Activated T-cell treated with anti-CD3 and anti-CD28 coated beads, Interleukin-2, amount 50 U/mL, for 72 hours (primary cell): ENCODE data around the gene DPH6. TPM values are rescaled to one million over a fixed set of nuclear protein-coding genes. Genes with fewer than 3 reads are reported as not detected.
"Not testable (repeated sequence)": the region's sequence is repeated elsewhere in the genome, so short reads cannot be mapped to it uniquely, and the experiment has no call there.

Source experiments
- ATAC-seq, 2 donors: fragments of 150-1000 bp; cut with Tn5 transposase; replicated peaks in 1 of 2; 2 replicates each; pipeline ENCODE4 v1.10.0; 2021; ENCODE audit warnings: moderate library complexity in 2 of 2, mild to moderate bottlenecking in 1 of 2
- DNase-seq, 2 donors: peaks; one replicate each; pipeline ENCODE4 v3.0.0; 2021 to 2022; ENCODE audit warnings: mixed read lengths in 1 of 2
- H3K27ac Mint-ChIP-seq: one replicate; pipeline ENCODE4 v1.8.0; 2022; ENCODE audit warnings: mild to moderate bottlenecking, moderate library complexity, mixed read lengths
- H3K27me3 Mint-ChIP-seq: one replicate; pipeline ENCODE4 v1.8.0; 2022; ENCODE audit warnings: low read depth, mixed read lengths
- H3K36me3 Mint-ChIP-seq, 2 donors: one replicate each; pipeline ENCODE4 v1.8.0; 2022; ENCODE audit warnings: mixed read lengths in 2 of 2, mild to moderate bottlenecking in 1 of 2; ENCODE audit not compliant: insufficient read depth in 2 of 2
- H3K4me1 Mint-ChIP-seq: one replicate; pipeline ENCODE4 v1.8.0; 2022; ENCODE audit warnings: low read depth, mixed read lengths
- H3K4me3 Mint-ChIP-seq, 2 donors: one replicate each; pipeline ENCODE4 v1.8.0; 2022; ENCODE audit warnings: mild to moderate bottlenecking in 2 of 2, mixed read lengths in 2 of 2, moderate library complexity in 2 of 2
- H3K9me3 Mint-ChIP-seq, 2 donors: one replicate each; pipeline ENCODE4 v1.8.0; 2022; ENCODE audit warnings: mixed read lengths in 2 of 2
- total RNA-seq, 2 donors: library from RNA; stranded (reverse); gene quantifications; one replicate each; pipeline ENCODE4 v1.2.3, GENCODE V29; 2022

The DPH6 gene
- total RNA-seq, 2 donors from 2014 or later: 8.8 to 10.5 TPM

- peaks cover 1 to 4% of the 10 kb centered on the region in 2 donors for H3K9me3 Mint-ChIP-seq
- ATAC-seq: no peak
Measured at GRCh38 chr15:35381328-35381727, 164.6 kb downstream of the DPH6 start.

GRCh38 chr15:35379972-35380371 is 166.0 kb downstream of the DPH6 start:
- H3K36me3 Mint-ChIP-seq: peaks cover 4 to 14% of the 10 kb centered on the region in 2 donors
- no peak for DNase-seq
- peak in 1 of 2 donors; percentile 41 for ATAC-seq
- H3K9me3 Mint-ChIP-seq: peaks cover 0 to 4% of the 10 kb centered on the region in 2 donors
- no peak overlapping the region for H3K4me3 Mint-ChIP-seq
- no peaks in the 10 kb centered on the region for H3K27me3 Mint-ChIP-seq
- no peaks in the 10 kb centered on the region for H3K4me1 Mint-ChIP-seq
- H3K27ac Mint-ChIP-seq: no peak overlapping the region

More at GRCh38 chr15:35381328-35381727, 164.6 kb downstream of the DPH6 start:
- Mint-ChIP-seq H3K4me3 (no peak overlapping the region), H3K4me1 (no peaks in the 10 kb centered on the region), H3K27ac (peak overlapping the region; percentile 85), H3K27me3 (no peaks in the 10 kb centered on the region), H3K36me3 (peaks cover 6 to 14% of the 10 kb centered on the region in 2 donors)
- no peak for DNase-seq

GRCh38 chr15:35378454-35378853 is 167.5 kb downstream of the DPH6 start:
- not testable (repeated sequence) for H3K4me3 Mint-ChIP-seq, DNase-seq, ATAC-seq, H3K4me1 Mint-ChIP-seq, H3K27ac Mint-ChIP-seq, H3K9me3 Mint-ChIP-seq, H3K27me3 Mint-ChIP-seq
- peaks cover 4 to 14% of the 10 kb centered on the region in 2 donors for H3K36me3 Mint-ChIP-seq

GRCh38 chr15:35376707-35377106 is 169.3 kb downstream of the DPH6 start:
- H3K36me3 Mint-ChIP-seq: peaks cover 6 to 20% of the 10 kb centered on the region in 2 donors
- DNase-seq (no peak), ATAC-seq (no peak)
- H3K4me1 Mint-ChIP-seq: no peaks in the 10 kb centered on the region
- H3K27me3 Mint-ChIP-seq: no peaks in the 10 kb centered on the region
- no peak overlapping the region for H3K27ac Mint-ChIP-seq
- peaks cover 0 to 4% of the 10 kb centered on the region in 2 donors for H3K9me3 Mint-ChIP-seq
- H3K4me3 Mint-ChIP-seq: no peak overlapping the region

GRCh38 chr15:35374661-35375060 is 171.3 kb downstream of the DPH6 start:
- H3K36me3 Mint-ChIP-seq: peaks cover 7 to 24% of the 10 kb centered on the region in 2 donors
- no peaks in the 10 kb centered on the region for H3K27me3 Mint-ChIP-seq
- H3K27ac Mint-ChIP-seq: no peak overlapping the region
- peaks cover 0 to 4% of the 10 kb centered on the region in 2 donors for H3K9me3 Mint-ChIP-seq
- H3K4me3 Mint-ChIP-seq: no peak overlapping the region
- DNase-seq: no peak
- no peak for ATAC-seq
- no peaks in the 10 kb centered on the region for H3K4me1 Mint-ChIP-seq

- H3K9me3 Mint-ChIP-seq: peaks cover 20 to 33% of the 10 kb centered on the region in 2 donors
- peaks cover 22 to 31% of the 10 kb centered on the region in 2 donors for H3K36me3 Mint-ChIP-seq
- ATAC-seq: no peak
- H3K27me3 Mint-ChIP-seq: no peaks in the 10 kb centered on the region
- H3K4me3 Mint-ChIP-seq: no peak overlapping the region
- no peak overlapping the region for H3K27ac Mint-ChIP-seq
- H3K4me1 Mint-ChIP-seq: no peaks in the 10 kb centered on the region
- DNase-seq: no peak
Measured at GRCh38 chr15:35362195-35362829, 183.7 kb downstream of the DPH6 start.

GRCh38 chr15:35358824-35359223 is 187.1 kb downstream of the DPH6 start:
- ATAC-seq (no peak), DNase-seq (no peak)
- Mint-ChIP-seq H3K36me3 (peaks cover 25 to 28% of the 10 kb centered on the region in 2 donors), H3K27ac (no peak overlapping the region), H3K4me1 (no peaks in the 10 kb centered on the region), H3K9me3 (peaks cover 23 to 34% of the 10 kb centered on the region in 2 donors), H3K27me3 (no peaks in the 10 kb centered on the region), H3K4me3 (no peak overlapping the region)

GRCh38 chr15:35351059-35351458 is 194.9 kb downstream of the DPH6 start:
- DNase-seq (no peak), ATAC-seq (no peak)
- H3K9me3 Mint-ChIP-seq: peaks cover 12 to 14% of the 10 kb centered on the region in 2 donors
- H3K36me3 Mint-ChIP-seq: peaks cover 7% of the 10 kb centered on the region in 2 donors
- H3K4me1 Mint-ChIP-seq: no peaks in the 10 kb centered on the region
- no peak overlapping the region for H3K4me3 Mint-ChIP-seq
- no peaks in the 10 kb centered on the region for H3K27me3 Mint-ChIP-seq
- H3K27ac Mint-ChIP-seq: no peak overlapping the region

GRCh38 chr15:35349916-35350315 is 196.0 kb downstream of the DPH6 start:
- Mint-ChIP-seq H3K36me3 (peaks cover 2 to 6% of the 10 kb centered on the region in 2 donors), H3K27ac (no peak overlapping the region), H3K4me3 (no peak overlapping the region), H3K9me3 (peaks cover 4 to 9% of the 10 kb centered on the region in 2 donors), H3K27me3 (no peaks in the 10 kb centered on the region), H3K4me1 (no peaks in the 10 kb centered on the region)
- DNase-seq: no peak
- no peak for ATAC-seq

GRCh38 chr15:35330916-35331315 is 215.0 kb downstream of the DPH6 start:
- no peak overlapping the region for H3K27ac Mint-ChIP-seq
- H3K27me3 Mint-ChIP-seq: no peaks in the 10 kb centered on the region
- ATAC-seq (no peak), DNase-seq (no peak)
- H3K4me1 Mint-ChIP-seq: no peaks in the 10 kb centered on the region
- peaks cover 0 to 5% of the 10 kb centered on the region in 2 donors for H3K9me3 Mint-ChIP-seq
- no peaks in the 10 kb centered on the region for H3K36me3 Mint-ChIP-seq
- no peak overlapping the region for H3K4me3 Mint-ChIP-seq

- DNase-seq (no peak), ATAC-seq (no peak)
- Mint-ChIP-seq H3K4me1 (no peaks in the 10 kb centered on the region), H3K9me3 (no peaks in the 10 kb centered on the region), H3K27me3 (no peaks in the 10 kb centered on the region), H3K4me3 (no peak overlapping the region), H3K36me3 (no peaks in the 10 kb centered on the region), H3K27ac (no peak overlapping the region)
Measured at GRCh38 chr15:35330048-35330695, 215.8 kb downstream of the DPH6 start.

- no peak for DNase-seq
- ATAC-seq: no peak
Measured at GRCh38 chr15:35329521-35329961, 216.4 kb downstream of the DPH6 start.

GRCh38 chr15:35328836-35329235 is 217.1 kb downstream of the DPH6 start:
- H3K9me3 Mint-ChIP-seq, ATAC-seq, H3K27ac Mint-ChIP-seq, H3K4me1 Mint-ChIP-seq, H3K27me3 Mint-ChIP-seq, H3K4me3 Mint-ChIP-seq, DNase-seq, H3K36me3 Mint-ChIP-seq: not testable (repeated sequence)

More at GRCh38 chr15:35329521-35329961, 216.4 kb downstream of the DPH6 start:
- H3K9me3 Mint-ChIP-seq: no peaks in the 10 kb centered on the region
- H3K36me3 Mint-ChIP-seq: no peaks in the 10 kb centered on the region
- no peaks in the 10 kb centered on the region for H3K27me3 Mint-ChIP-seq
- H3K4me3 Mint-ChIP-seq: no peak overlapping the region
- H3K4me1 Mint-ChIP-seq: no peaks in the 10 kb centered on the region
- H3K27ac Mint-ChIP-seq: no peak overlapping the region
